SK-N-MC (cell line): Measurements from ENCODE around the gene ASCC3.

Source experiments
- EZH2 ChIP-seq: fragments of 200-600 bp; sonication (generic); IDR thresholded peaks from one replicate; pipeline ENCODE4 v1.6.1; 2017; ENCODE audit warnings: antibody characterized with exemption
- FOXP2 ChIP-seq: optimal IDR thresholded peaks from 2 replicates; pipeline ENCODE3; 2011; ENCODE audit warnings: mild to moderate bottlenecking, moderate library complexity; ENCODE audit not compliant: insufficient read depth; ENCODE audit errors: extremely low read length, control extremely low read depth
- POLR2AphosphoS5 ChIP-seq: IDR thresholded peaks from 2 replicates; pipeline ENCODE4 v1.6.1; 2012; ENCODE audit warnings: mild to moderate bottlenecking, low read depth, low read length, borderline replicate concordance

GRCh38 chr6:100485268-100485667 lies 395.9 kb downstream of the ASCC3 start:
- TF ChIP-seq POLR2AphosphoS5 (no peak), EZH2 (no peak), FOXP2 (no peak)
